ENCODE measurements around the gene SMTN.

DNA sequence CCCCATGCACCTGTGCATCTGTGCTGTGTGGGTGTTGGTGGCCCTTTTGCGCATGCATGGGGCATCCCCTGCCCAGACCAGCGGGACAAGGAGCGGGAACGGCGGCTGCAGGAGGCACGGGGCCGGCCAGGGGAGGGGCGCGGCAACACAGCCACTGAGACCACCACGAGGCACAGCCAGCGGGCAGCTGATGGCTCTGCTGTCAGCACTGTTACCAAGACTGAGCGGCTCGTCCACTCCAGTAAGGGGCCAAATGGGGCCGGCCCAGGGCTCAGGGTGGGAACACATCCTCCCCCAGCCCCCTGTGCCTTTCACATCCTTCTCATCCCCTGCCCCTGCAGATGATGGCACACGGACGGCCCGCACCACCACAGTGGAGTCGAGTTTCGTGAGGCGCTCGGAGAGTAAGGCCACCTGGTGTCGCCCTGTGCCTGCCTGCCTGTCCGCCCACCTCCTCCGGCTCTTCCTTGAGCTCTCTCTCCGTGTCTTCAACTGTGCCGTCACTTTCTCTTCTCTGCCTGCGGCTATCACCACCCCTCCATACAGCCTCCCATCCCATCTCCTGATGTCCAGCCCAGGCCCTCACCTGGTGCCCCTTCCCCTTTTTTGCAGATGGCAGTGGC is 15.7 kb downstream of the SMTN start:
- TF ChIP-seq CTCF (conservative IDR thresholded peaks at IDR 0.05; ENCODE audit: low read depth, low read length) (no peak), EZH2 (IDR thresholded peaks at IDR 0.05; ENCODE audit: low read length, unreplicated experiment) (no peak), EZH2phosphoT487 (IDR thresholded peaks at IDR 0.05; ENCODE audit: borderline replicate concordance, low read length) (no peak)

All from PC-3 (cell line).